ENCODE measurements around the gene AMN. TPM values are rescaled to one million over a fixed set of nuclear protein-coding genes. Genes with fewer than 3 reads are reported as not detected.

AMN gene
- total and polyA plus RNA-seq, 7 donors = 42.0 to 78.1 (median 43.0) TPM; not detected in 4

DNA sequence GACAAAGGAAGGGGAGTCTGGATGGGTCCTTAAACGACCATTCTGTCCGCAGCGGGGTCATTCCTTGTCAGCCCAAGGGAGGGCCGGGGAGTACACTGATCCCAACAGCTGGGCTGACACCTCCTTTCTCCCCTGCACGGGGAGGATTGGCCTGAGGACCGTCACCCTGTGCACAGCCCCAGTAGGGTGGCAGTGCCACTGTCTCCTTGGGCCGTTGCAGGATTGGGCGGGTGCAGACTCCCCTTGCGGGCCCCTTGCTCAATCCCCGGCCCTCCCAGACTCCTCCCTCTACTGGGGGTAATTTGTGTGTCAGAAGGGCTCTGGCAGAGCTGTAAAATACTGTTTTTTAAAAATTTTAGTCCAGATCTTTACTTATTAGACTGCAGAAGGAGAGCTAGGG, 12.6 kb upstream of the AMN start:
- WGBS, 2 donors = 84 to 88% methylated on average over 10 of the region's 10 CpGs

DNA sequence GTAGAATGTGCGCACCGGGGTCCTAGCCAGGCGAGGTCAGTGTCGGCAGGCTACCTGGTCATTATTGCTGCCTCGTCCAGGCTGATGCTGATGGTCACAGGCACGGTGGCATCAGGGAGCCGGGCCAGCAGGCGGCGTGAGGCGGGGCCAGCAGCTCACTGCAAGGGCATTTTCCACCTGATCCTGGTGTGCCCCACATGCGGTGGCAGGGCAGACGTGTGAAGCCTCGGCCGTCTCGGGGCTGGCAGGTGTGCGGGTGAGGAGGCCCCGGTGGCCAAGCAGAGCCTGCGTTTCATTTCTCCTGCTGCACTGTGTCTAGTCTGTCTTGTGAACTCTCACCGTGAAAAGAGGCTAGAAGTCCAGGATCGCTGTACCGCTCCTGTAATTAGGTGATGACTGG, 12.0 kb upstream of the AMN start:
- 91 to 92% methylated on average over 21 of the region's 21 CpGs for WGBS, 2 donors

More for the DNA sequence above, 12.6 kb upstream of the AMN start:
- H3K4me3 ChIP-seq = no peak overlapping the region
- H3K4me1 ChIP-seq = no peaks in the 10 kb centered on the region
- peaks cover 0 to 23% (median 2%) of the 10 kb centered on the region in 4 donors for H3K36me3 ChIP-seq
- H3K27ac ChIP-seq = no peak overlapping the region
- H3K9me3 ChIP-seq = no peaks in the 10 kb centered on the region
- no peak for TF ChIP-seq EP300 (IDR thresholded peaks at IDR 0.05)
- TF ChIP-seq POLR2A (IDR thresholded peaks at IDR 0.05) = no peak
- TF ChIP-seq, protein P1, sequence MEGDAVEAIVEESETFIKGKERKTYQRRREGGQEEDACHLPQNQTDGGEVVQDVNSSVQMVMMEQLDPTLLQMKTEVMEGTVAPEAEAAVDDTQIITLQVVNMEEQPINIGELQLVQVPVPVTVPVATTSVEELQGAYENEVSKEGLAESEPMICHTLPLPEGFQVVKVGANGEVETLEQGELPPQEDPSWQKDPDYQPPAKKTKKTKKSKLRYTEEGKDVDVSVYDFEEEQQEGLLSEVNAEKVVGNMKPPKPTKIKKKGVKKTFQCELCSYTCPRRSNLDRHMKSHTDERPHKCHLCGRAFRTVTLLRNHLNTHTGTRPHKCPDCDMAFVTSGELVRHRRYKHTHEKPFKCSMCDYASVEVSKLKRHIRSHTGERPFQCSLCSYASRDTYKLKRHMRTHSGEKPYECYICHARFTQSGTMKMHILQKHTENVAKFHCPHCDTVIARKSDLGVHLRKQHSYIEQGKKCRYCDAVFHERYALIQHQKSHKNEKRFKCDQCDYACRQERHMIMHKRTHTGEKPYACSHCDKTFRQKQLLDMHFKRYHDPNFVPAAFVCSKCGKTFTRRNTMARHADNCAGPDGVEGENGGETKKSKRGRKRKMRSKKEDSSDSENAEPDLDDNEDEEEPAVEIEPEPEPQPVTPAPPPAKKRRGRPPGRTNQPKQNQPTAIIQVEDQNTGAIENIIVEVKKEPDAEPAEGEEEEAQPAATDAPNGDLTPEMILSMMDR (IDR thresholded peaks at IDR 0.05) = no peak
- no peak for TF ChIP-seq POLR2AphosphoS5 (IDR thresholded peaks at IDR 0.05)
- H3K27me3 ChIP-seq = no peaks in the 10 kb centered on the region
- intact Hi-C loops (cut with DNase I) = no loop called here
- no peak for DNase-seq

DNA sequence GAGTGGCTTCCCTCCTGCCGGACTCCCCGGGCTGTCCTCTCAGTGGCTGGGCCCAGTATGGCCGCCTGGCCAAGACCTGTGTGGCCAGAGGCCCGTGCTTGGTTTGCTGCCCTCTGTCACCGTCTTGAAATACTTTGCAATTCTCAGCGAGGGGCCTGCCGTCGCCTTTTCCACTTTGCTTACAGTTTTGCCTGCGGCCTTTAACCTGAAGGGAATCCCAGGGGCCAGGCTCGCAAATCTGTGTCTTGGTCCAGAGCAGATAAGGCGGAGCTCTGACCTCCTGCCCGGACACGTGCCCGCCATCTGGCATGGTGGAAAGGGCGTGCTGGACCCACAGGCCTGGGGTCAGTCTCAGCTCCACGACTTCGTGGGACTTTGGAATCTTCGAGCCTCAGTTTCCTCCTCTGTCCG, 10.9 kb upstream of the AMN start:
- no peak overlapping the region for H3K27ac ChIP-seq
- TF ChIP-seq, protein P1 (IDR thresholded peaks at IDR 0.05) = no peak
- TF ChIP-seq POLR2A (IDR thresholded peaks at IDR 0.05) (no peak), EP300 (IDR thresholded peaks at IDR 0.05) (no peak), POLR2AphosphoS5 (IDR thresholded peaks at IDR 0.05) (no peak)
- no peaks in the 10 kb centered on the region for H3K27me3 ChIP-seq
- intact Hi-C loops (cut with DNase I) = no loop called here
- no peaks in the 10 kb centered on the region for H3K4me1 ChIP-seq
- DNase-seq = peak; percentile 59
- peaks cover 0 to 8% (median 0%) of the 10 kb centered on the region in 4 donors for H3K36me3 ChIP-seq
- 87 to 88% methylated on average over 19 of the region's 19 CpGs for WGBS, 2 donors
- no peaks in the 10 kb centered on the region for H3K9me3 ChIP-seq
- H3K4me3 ChIP-seq = no peak overlapping the region

More for the DNA sequence above, 12.0 kb upstream of the AMN start:
- Histone ChIP-seq H3K4me1 (no peaks in the 10 kb centered on the region), H3K4me3 (no peak overlapping the region), H3K27ac (no peak overlapping the region), H3K36me3 (peaks cover 0 to 18% (median under 1%) of the 10 kb centered on the region in 4 donors), H3K27me3 (no peaks in the 10 kb centered on the region), H3K9me3 (no peaks in the 10 kb centered on the region)
- TF ChIP-seq, protein P1 (IDR thresholded peaks at IDR 0.05) = no peak
- no peak for TF ChIP-seq EP300 (IDR thresholded peaks at IDR 0.05)
- no peak for TF ChIP-seq POLR2A (IDR thresholded peaks at IDR 0.05)
- TF ChIP-seq POLR2AphosphoS5 (IDR thresholded peaks at IDR 0.05) = no peak
- peak; percentile 45 for DNase-seq
- intact Hi-C loops (cut with DNase I) = no loop called here

DNA sequence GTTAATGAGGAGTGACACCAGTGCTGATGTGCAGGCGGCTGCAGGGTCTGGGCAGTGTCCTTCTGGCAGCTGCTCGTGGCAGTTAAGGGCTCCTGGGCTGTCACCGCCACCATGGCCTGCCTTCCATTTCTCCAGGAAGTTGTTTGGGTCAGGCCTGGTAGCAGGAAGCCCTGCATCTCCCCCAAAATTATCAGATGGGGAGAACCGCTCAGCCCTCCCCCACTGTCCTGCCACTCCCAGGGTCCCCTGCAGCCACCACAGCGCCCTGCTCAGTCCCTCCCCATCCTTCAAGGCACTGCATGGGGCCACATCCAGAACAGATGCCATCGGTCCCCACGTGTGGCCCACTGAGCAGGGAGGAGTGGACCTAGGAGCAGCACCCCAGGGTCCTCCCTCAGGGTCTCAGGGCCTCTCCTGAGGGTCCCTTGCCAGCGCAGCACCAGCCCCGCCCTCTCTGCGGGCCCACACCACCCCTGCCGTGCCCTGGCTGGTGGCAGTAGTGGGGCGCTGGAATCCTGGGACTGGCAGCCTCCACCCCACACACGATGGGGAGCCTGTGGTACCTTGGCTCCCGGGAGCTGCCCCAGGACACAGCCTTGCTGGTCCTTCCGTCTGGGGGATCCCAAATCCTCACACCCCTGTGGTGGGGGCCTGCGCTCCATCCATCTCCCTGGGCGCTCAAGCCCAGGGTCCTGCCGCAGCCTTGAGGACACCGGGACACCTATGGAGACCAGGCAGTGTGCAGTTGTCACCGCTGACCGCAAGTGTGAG, 10.3 kb upstream of the AMN start:
- H3K27me3 ChIP-seq = no peaks in the 10 kb centered on the region
- DNase-seq = peak; percentile 60
- intact Hi-C loops (cut with DNase I) = no loop called here
- H3K4me3 ChIP-seq = no peak overlapping the region
- H3K27ac ChIP-seq = no peak overlapping the region
- peaks cover 0 to 2% (median 0%) of the 10 kb centered on the region in 4 donors for H3K36me3 ChIP-seq
- 94 to 96% methylated on average over 21 of the region's 21 CpGs for WGBS, 2 donors
- no peaks in the 10 kb centered on the region for H3K9me3 ChIP-seq
- H3K4me1 ChIP-seq = no peaks in the 10 kb centered on the region
- TF ChIP-seq EP300 (IDR thresholded peaks at IDR 0.05) (no peak), POLR2AphosphoS5 (IDR thresholded peaks at IDR 0.05) (no peak), POLR2A (IDR thresholded peaks at IDR 0.05) (no peak)
- TF ChIP-seq, protein P1 (IDR thresholded peaks at IDR 0.05) = no peak
